HG03280 (cell line): ENCODE measurements around the gene SURF1.
"Not testable (repeated sequence)": the region's sequence is repeated elsewhere in the genome, so short reads cannot be mapped to it uniquely, and the experiment has no call there.

Source experiments
- ATAC-seq: cut with Tn5 transposase; IDR thresholded peaks from one replicate; pipeline ENCODE4 v1.9.1; 2021; ENCODE audit warnings: mild to moderate bottlenecking, moderate library complexity; ENCODE audit not compliant: unreplicated experiment

Gene SURF1

DNA sequence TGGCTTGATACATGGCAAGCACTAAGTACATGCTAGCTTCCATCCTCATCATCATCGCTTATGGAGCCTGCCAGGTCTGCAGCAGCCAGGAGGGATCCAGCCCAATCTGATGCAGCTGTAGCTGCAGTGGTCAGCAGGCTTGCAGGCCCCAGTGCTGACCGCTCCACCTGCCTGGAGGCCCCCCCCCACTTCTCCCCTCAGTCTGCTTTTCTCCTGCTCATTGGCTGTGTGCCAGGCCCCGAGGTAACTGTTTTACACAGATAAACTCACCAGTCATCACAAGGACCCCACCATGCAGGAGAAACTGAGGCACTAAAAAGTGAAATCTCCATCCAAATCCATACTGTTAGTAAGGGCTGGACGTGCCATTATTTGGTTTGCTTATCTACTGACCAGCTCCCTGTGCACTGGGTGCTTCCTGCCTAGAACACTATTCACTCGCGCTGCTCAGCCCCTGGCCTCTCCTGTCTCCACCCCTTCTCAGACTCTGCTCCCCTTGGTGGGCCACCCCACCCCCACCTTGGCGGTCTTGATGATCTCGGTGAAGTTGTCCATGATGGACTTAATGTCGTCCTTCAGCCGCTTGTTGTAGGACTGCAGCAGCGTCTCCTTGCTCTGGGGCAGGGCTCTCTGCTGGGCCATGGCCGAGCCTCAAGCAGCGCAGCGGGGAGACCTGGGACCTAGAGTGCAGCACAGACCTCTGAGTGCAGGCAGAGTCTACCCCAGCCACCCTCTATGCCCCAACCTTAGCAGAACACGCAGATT is 10.1 kb downstream of the SURF1 start:
- ATAC-seq = no peak

- ATAC-seq = no peak
Observed at GRCh38 chr9:133345596-133345995, 10.7 kb downstream of the SURF1 start.

GRCh38 chr9:133344979-133345378 is 11.3 kb downstream of the SURF1 start:
- no peak for ATAC-seq

DNA sequence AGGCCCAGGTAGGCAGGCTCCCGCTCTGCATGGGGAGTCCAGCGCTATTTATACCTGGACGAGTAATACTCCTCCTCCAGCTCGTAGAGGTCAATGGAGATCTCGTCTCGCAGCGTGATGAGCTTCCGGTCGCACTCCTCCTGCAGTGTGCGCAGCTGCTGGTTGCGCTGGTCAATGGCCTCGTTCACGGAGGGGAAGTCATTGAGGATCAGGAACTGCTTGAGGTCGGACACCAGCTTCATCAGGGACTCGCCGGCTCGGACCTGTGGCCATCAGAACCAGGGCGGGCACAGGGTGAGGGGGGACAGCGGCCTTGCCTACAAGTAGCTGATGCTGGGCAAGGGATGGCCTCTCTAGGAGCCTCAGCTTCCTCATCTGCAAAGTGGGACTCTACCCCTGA is 12.2 kb downstream of the SURF1 start:
- ATAC-seq = no peak

DNA sequence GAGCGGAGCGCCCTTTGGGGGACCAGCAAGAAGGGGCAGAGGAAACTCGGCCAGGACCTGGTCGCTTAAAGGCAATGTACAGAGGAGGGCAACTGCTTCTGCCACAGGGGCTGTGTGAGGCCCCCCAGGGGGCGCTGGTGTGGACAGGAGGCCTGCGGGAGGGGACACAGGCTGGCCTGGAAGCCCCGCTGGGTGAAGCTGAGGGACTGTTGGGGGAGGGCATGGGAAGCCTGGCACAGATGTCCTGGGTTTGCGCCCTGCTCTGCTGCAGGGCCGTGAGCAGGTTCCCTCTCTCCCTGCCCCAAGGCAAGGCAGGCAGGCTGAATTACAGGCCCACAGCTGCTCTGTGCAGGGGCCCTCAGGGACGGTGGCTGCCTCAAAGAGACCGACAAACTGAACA is 13.7 kb downstream of the SURF1 start:
- no peak for ATAC-seq

GRCh38 chr9:133342069-133342406 is 14.2 kb downstream of the SURF1 start:
- ATAC-seq = no peak

GRCh38 chr9:133341369-133342068 is 14.8 kb downstream of the SURF1 start:
- no peak for ATAC-seq

- ATAC-seq = no peak
Observed at GRCh38 chr9:133340916-133341315, 15.4 kb downstream of the SURF1 start.

DNA sequence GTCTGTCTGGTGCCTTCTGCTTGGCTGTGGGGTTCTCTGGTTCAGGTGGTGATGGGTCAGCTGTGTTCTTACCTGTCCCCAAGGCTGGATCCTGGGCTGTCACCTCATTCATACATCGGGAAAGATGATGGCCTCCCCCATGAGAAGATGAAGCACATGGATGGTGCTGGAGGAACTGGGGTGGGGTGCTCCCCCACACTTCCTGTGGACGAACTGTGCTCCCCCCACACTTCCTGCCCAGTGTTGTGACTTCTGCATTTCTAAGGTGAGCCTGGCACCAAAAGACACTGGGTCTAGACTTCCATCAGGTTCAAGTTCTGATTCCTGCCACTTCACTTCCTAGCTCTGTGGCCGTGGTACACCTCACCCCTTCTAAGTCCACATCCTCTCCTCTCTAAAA is 16.0 kb downstream of the SURF1 start:
- no peak for ATAC-seq

GRCh38 chr9:133339641-133340040 is 16.6 kb downstream of the SURF1 start:
- no peak for ATAC-seq

DNA sequence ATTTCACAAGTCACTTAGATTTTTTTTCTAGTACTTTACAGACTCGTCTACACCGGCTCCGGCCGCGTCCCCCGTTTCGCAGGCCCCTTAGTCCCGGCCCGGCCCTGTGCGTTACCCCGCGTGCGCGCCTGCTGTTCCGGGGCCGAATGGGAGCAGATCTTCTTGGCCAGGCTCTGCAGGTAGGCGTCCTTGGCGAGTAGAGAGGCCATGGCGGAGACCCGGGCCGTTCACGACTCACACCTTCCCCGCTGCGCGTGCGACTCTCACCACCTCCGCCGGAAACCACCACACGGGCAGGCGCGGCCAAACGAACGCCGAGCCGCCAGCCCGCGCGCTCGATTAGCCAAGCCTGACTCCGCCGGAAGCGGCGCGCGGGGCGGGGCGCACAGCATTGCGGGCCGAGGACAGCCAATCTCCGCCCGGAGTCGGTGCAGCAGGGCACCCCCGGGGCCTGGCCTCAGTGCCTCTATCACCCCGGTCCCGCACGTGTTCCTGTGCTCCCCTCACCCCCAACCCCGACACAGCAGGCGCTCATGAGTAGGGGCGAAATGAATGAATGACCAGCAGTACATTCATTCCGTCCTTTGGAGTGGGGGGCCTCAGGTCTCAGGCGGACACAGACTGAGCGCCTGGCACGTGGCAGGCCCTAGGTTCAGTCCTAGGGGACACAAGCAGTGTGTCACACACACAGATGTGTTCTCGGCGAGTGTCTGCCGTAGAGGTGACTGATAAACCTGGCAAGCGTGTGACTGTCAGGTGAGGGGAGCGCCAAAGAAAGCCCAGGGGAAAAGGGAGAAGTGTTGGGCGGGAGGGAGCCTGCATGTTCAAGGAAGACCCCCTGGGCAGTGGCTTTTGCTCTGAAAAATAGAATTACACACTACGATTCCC is 20.1 kb downstream of the SURF1 start, which contains the start of gene SURF6:
Gene SURF6 (minus strand): TSS at position 265 of the 888 bp plus-strand sequence. CDS start 56 bp downstream, at position 209.
- peak; percentile 80 for ATAC-seq

DNA sequence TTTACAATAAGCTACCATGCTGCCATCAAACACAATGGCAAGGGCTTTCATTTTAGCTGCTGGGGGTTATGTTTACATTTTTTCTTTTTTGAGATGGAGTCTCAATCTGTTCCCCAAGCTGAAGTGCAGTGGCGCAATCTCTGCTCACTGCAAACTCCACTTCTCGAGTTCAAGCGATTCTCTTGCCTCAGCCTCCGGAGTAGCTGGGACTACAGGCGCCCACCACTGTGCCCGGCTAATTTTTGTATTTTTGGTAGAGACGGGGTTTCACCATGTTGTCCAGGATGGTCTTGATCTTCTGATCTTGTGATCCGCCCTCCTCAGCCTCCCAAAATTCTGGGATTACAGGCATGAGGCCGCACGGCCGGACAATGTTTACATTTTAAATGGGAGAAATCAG is 21.4 kb downstream of the SURF1 start:
- ATAC-seq = not testable (repeated sequence)

- no peak for ATAC-seq
Observed at GRCh38 chr9:133334161-133334560, 22.1 kb downstream of the SURF1 start.

DNA sequence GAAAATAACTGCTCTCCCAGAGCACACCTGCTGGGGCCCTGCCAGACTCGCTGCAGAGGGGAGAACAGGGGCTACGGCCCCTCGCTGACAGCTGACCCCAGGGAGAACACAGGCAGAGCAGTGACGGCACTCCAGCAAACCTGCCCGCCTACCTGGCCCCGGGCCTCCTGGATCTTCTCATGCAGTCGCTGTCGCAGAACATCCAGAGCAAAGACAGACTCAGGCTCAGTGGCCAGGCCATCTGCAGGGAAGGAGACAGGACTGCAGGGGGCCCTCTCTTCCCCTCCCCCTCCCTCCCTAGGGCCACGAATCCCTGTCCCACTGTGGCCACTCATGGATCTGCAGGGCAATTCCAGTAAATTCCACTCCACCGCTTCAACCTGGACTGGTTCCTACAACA is 22.7 kb downstream of the SURF1 start:
- ATAC-seq = no peak

DNA sequence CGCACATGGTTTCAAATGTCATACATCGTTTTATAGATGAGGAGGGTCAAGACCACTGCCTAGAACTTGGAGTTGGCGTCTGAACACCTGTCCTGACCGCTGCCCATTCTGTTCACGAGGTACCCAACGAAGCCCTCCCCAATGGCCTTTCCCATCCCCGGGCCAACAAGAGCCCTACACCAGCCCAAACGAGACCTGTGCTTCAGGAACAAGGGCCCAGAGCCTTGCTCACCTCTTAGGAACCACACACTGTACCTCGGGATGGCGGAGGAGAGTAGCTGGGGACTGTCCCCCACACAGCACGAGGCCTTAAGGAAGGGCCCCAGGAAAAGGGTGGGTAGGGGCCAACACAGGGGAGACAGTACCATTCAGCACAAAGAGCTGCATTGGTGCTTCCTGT is 23.3 kb downstream of the SURF1 start:
- ATAC-seq = no peak

GRCh38 chr9:133332381-133332730 is 23.9 kb downstream of the SURF1 start:
- ATAC-seq = no peak

GRCh38 chr9:133331641-133332380 is 24.5 kb downstream of the SURF1 start:
- ATAC-seq = no peak

DNA sequence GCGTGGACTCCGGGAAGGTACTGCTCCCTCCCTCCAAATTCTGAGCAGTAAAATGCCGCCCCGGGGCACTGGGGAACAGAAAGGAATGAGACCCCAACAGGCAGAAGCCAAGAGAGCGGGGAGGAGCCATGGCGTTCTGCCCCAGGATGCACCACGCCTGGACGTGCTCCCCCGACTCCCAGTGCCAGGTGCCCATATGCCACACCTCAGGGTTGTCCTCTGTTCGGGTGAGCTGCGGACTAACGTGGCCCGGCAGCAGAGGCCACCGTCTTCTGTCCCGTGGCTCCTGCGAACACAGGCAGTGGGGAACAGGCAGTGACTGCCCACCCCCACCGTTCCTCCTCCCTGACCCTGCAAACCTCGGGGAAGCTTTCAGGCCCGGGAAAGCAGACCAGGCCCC is 25.1 kb downstream of the SURF1 start:
- ATAC-seq = no peak

GRCh38 chr9:133329306-133330156 is 26.8 kb downstream of the SURF1 start:
- not testable (repeated sequence) for ATAC-seq
